K562 (cell line): Measurements from ENCODE around the gene FPR1. TPM values are rescaled to one million over a fixed set of nuclear protein-coding genes. Genes with fewer than 3 reads are reported as not detected.
A peak's percentile ranks its signal among the peaks of the same experiment; 100 is the strongest.

Source experiments
- CTCFL ChIP-seq: IDR thresholded peaks from 2 replicates; pipeline ENCODE4 v1.6.1; 2011; ENCODE audit warnings: borderline replicate concordance, low read depth, mild to moderate bottlenecking, moderate library complexity, low read length; ENCODE audit not compliant: insufficient read depth, poor library complexity, severe bottlenecking
- CUX1 ChIP-seq: fragments of 200-800 bp; sonication (Bioruptor generic); IDR thresholded peaks from 2 replicates; pipeline ENCODE4 v1.6.1; 2016; ENCODE audit warnings: missing genetic modification characterization, missing compliant biosample characterization
- DMBX1 ChIP-seq: fragments of 250-450 bp; sonication (Bioruptor Pico); IDR thresholded peaks from 2 replicates; pipeline ENCODE4 v1.8.0; 2022; ENCODE audit warnings: inconsistent platforms, mild to moderate bottlenecking, moderate library complexity, borderline replicate concordance
- HDAC2 ChIP-seq: fragments of 450-650 bp; IDR thresholded peaks from 2 replicates; pipeline ENCODE4 v1.6.1; 2016; ENCODE audit warnings: mild to moderate bottlenecking
- HINFP ChIP-seq: fragments of 450-650 bp; conservative IDR thresholded peaks from 2 replicates; pipeline ENCODE4 v1.6.1; 2016; ENCODE audit warnings: missing genetic modification characterization, low read depth, mild to moderate bottlenecking, control low read depth, missing compliant biosample characterization
- NR0B1 ChIP-seq: fragments of 450-650 bp; IDR thresholded peaks from one replicate; pipeline ENCODE4 v1.6.1; 2018; ENCODE audit warnings: mild to moderate bottlenecking, moderate library complexity; ENCODE audit not compliant: partially characterized antibody
- PCBP2 ChIP-seq: fragments of 200-400 bp; formaldehyde crosslinking; IDR thresholded peaks from 2 replicates; pipeline ENCODE4 v1.6.1; 2018; ENCODE audit warnings: low read length, low read depth, mild to moderate bottlenecking, moderate library complexity; ENCODE audit not compliant: poor library complexity, severe bottlenecking
- RBM34 ChIP-seq: fragments of 200-400 bp; formaldehyde crosslinking; IDR thresholded peaks from 2 replicates; pipeline ENCODE4 v1.6.1; 2018; ENCODE audit warnings: low read length, borderline replicate concordance; ENCODE audit not compliant: insufficient read depth
- SNAPC5 ChIP-seq: fragments of 250-450 bp; sonication (Bioruptor Pico); IDR thresholded peaks from 2 replicates; pipeline ENCODE4 v1.8.0; 2021; ENCODE audit warnings: moderate library complexity, mild to moderate bottlenecking, inconsistent platforms
- ZBTB11 ChIP-seq, 3 experiments: fragments of 200-800 bp in 1 of 3; fragments of 250-450 bp in 1 of 3; fragments of 450-650 bp in 1 of 3; sonication (Bioruptor Pico) in 1 of 3; sonication (Bioruptor generic) in 1 of 3; formaldehyde crosslinking in 1 of 3; IDR thresholded peaks; 2 replicates each; pipeline versions ENCODE4 v1.6.1 to v1.8.0; 2016 to 2022; ENCODE audit warnings: mild to moderate bottlenecking in 2 of 3, missing genetic modification characterization in 2 of 3, missing compliant biosample characterization in 1 of 3, moderate library complexity in 1 of 3
- polyA plus RNA-seq, 8 experiments: library from polyadenylated mRNA; depleted of rRNA in 4 of 8; stranded (reverse) in 5 of 8; unstranded in 3 of 8; fragments of >200 nt; fragmentation: Nextera tagmentation in 2 of 8; fragmentation: Illumina TruSeq in 1 of 8; extraction: Ambion mirVana in 2 of 8; extraction: Trizol in 1 of 8; gene quantifications; 2 replicates each; pipeline versions ENCODE4 v1.2.1 to v1.2.3, GENCODE V29; 2011 to 2014; ENCODE audit warnings: inconsistent platforms in 1 of 8, missing spikeins in 1 of 8
- total RNA-seq, 7 experiments: library from RNA; depleted of rRNA in 6 of 7; stranded (reverse); fragments of >200 nt in 6 of 7; fragmentation: Illumina TruSeq in 2 of 7; extraction: Trizol in 2 of 7; gene quantifications; 2 replicates each; pipeline versions ENCODE4 v1.2.1 to v1.2.3, GENCODE V29; 2011 to 2021; ENCODE audit warnings: low replicate concordance in 1 of 7

The FPR1 gene
- total and polyA plus RNA-seq, 9 of the 15 experiments (the other 6 are each of a cell fraction or from before 2014, with no cell fraction given), result 0.06 to 0.25 (median 0.14) TPM; not detected in 4

- no peak for TF ChIP-seq CTCFL
- no peak for TF ChIP-seq PCBP2
- TF ChIP-seq NR0B1, result no peak
- no peak for TF ChIP-seq RBM34
- peak; percentile 69; the same call in 1 of the 2 replicates for TF ChIP-seq HDAC2
- TF ChIP-seq CUX1 (CRISPR knock-in tag), result no peak
- no peak for TF ChIP-seq SNAPC5 (CRISPR knock-in tag)
- TF ChIP-seq HINFP (tag), result no peak
- no peak for TF ChIP-seq ZBTB11 (CRISPR knock-in tag; IDR thresholded peaks at IDR 0.05)
- TF ChIP-seq DMBX1 (CRISPR knock-in tag), result no peak
Measured at GRCh38 chr19:51784922-51785690, 33.4 kb upstream of the FPR1 start (continued).
